ENCODE measurements around the gene EFCAB8. TPM values are rescaled to one million over a fixed set of nuclear protein-coding genes. Genes with fewer than 3 reads are reported as not detected.
"Not testable (repeated sequence)": the region's sequence is repeated elsewhere in the genome, so short reads cannot be mapped to it uniquely, and the experiment has no call there.

EFCAB8 gene
- total RNA-seq, 1 experiment from 2014 or later = not detected

GRCh38 chr20:32967961-32968457, 109.3 kb downstream of the EFCAB8 start:
- no peak for DNase-seq (ENCODE audit: extremely low read depth, low read depth)

DNA sequence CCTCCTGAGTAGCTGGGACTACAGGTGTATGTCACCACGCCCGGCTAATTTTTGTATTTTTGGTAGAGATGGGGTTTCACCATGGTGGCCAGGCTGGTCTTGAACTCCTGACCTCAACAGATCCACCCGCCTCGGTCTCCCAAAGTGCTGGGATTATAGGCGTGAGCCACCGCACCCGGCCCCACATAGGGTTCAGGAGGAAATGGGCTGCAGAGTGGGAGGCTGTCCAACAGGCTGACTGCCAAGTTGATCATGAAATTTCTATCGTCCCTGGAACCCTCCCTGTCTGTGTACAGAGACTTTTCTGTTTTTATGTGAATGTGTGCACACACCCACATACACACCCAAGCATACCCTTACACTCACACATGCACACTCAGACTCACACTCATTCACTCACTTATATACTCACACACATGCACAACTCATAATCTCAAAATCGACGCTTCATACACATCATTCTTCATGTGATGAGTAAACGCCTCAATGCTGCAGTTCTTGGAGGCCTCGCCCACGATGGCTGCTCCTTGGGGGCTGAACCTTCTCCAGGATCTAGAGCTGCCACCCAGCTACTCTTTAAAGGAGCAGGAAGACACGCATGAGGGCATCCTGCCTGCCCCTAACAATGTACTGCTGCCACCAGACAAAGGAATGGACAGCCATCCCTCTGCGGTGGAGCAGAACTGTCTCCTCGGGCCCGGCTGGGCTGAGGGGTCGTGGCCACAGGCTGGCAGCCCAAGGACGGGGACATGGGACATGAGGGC, 109.9 kb downstream of the EFCAB8 start:
- DNase-seq (ENCODE audit: extremely low read depth, low read depth) = no peak

- no peak for DNase-seq (ENCODE audit: extremely low read depth, low read depth)
Observed at GRCh38 chr20:32969356-32970114, 110.8 kb downstream of the EFCAB8 start.

- no peak for DNase-seq (ENCODE audit: extremely low read depth, low read depth)
Observed at GRCh38 chr20:32970115-32970972, 111.6 kb downstream of the EFCAB8 start.

- no peak for DNase-seq (ENCODE audit: extremely low read depth, low read depth)
Observed at GRCh38 chr20:32970973-32971300, 112.2 kb downstream of the EFCAB8 start.

- DNase-seq (ENCODE audit: extremely low read depth, low read depth) = no peak
Observed at GRCh38 chr20:32971703-32972161, 113.0 kb downstream of the EFCAB8 start.

DNA sequence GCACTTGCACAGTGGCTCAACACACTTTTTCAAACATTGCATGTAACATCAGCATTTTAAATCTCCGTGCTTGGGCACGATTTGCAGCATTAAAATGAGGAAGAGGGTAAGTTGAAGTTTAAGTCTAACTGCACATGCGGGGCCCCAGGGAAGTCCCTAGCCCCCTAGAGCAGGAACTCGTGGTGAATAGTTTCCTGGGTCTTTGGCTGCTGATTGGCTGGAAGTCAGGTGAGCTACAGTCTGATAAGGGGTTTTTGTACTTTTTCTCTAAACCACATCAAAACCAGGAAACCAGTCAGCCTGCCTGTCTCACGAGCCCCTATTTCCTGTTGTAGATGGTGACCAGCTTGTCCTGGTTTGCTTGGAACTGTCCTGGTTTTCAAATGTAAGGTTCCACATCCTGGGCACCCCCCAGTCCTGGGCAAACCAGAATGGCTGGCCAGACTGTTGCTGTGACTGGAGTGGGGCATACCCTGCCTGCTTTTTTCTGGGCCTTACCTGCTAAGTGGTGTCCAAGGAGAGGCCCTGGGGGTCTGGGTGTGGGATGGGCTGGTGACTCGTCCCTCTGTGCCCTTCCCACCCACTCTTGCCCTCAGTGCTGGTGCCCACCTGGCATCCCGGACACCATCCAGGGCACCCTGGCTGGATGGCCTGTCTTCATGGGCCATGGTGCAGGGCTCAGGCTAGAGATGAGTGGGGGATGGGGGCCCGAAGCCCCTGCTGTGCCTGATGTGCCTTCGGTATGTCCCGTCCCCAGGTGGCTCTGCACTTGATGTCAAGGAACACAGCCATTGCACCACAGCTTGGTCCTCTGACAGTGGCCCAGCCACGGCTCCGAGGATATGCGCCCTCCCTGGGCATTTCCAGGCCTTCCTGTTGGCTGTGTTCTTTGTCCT, 113.7 kb downstream of the EFCAB8 start:
- DNase-seq (ENCODE audit: extremely low read depth, low read depth) = no peak

DNA sequence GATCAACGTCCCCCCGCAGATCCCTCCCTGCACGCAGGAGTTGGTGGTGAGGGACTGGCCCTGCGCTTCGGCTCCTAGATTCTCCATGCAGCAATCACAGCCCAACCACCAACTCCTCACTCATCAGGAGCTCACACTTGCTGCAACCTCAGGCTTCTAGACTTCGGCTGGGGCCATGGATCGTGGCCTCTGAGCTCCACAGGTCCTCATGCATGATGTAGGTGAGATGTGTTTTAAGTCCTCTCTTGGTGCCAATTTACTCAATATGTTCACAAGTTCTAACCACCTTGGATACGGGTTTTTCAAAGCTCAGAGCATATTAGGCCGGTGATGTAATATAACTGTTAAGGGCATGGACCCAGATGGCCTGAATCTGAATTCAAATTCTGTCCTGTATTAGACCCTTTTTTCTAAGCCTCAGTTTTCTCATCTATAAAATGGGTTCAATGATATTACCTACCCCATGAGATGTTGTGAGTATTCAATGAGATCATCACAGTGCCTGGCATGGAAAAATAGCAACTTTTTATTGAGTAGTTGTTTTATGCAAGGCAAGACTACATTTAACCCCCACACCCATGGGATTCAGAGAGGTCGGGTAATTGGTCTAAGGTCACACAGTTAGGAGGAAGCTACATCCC, 114.5 kb downstream of the EFCAB8 start:
- no peak for DNase-seq (ENCODE audit: extremely low read depth, low read depth)

DNA sequence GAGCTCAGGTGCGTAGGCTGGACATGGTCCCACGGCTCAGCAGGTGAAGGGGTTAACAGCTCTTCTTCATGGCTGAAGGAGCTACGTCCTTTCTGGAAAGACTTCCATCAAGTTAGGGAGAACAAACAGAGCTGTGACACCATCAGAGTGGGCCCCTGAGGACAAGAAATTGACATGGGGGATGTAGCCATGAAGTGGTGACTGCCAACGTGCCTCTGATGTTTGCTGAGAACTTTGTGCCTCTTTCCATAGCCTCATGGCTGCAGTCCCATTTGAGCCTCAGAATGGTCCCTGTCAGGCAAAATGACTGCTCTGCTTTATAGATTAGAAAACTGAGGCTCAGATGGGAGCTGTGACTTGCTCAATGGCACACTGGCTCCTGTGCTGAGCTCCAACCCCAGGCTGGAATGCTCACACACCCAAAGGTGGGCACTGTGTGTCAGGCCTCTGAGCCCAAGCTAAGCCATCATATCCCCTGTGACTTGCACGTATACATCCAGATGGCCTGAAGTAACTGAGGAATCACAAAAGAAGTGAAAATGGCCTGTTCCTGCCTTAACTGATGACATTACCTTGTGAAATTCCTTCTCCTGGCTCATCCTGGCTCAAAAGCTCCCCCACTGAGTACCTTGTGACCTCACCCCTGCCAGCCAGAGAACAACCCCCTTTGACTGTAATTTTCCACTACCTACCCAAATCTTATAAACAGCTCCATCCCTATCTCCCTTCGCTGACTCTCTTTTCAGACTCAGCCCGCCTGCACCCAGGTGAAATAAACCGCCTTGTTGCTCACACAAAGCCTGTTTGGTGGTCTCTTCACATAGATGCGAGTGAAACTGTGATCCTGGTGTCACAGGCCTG, 115.7 kb downstream of the EFCAB8 start:
- DNase-seq (ENCODE audit: extremely low read depth, low read depth) = not testable (repeated sequence)

DNA sequence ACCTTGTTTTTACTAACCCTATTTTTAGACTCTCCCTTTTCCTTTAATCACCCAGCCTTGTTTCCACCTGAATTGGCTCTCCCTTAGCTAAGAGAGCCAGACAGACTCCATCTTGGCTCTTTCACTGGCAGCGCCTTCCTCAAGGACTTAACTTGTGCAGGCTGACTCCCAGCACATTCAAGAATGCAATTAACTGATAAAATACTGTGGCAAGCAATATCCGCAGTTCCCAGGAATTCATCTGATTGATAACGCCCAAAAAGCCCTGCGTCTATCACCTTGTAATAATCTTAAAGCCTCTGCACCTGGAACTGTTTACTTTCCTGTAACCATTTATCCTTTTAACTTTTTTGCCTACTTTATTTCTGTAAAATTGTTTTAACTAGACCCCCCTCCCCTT, 116.4 kb downstream of the EFCAB8 start:
- DNase-seq (ENCODE audit: extremely low read depth, low read depth) = not testable (repeated sequence)

GRCh38 chr20:32975698-32976674, 117.3 kb downstream of the EFCAB8 start:
- no peak for DNase-seq (ENCODE audit: extremely low read depth, low read depth)

GRCh38 chr20:32976746-32977145, 118.0 kb downstream of the EFCAB8 start:
- DNase-seq (ENCODE audit: extremely low read depth, low read depth) = no peak

DNA sequence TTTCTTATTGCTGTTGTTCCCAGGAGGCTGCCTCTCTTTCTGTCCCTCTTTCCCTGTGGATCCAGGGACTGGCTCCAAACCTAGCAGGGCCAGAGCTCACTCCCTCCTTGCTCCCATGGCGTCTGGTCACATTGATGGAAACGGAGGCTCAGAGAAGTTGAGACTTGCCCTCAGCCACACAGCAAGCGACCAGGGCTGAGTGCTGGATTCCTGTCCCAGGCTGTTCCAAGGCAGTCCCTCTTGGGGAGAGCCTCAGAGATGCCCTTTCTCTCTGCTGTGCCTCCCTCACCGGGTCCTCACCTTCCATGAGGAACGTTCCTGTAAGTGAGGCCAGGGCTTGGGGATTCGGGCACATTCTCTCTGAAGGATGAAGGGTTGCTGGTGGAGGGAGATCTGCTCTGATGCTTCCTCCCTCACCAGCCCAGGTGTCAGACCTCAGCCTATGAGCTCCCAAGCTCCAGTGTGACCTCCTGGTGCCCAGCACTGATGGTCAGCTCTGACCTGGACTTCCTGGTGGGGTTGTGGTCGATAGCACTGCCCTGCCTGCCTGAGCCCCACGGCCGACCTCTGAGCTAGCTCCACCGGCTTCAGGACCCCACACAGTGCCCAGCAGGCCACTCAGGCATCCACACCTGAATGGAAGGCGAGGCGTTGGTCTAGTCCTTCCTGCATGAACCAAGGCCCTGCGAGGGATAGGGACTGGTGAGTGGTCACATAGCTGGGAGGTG, 118.7 kb downstream of the EFCAB8 start:
- DNase-seq (ENCODE audit: extremely low read depth, low read depth) = no peak

DNA sequence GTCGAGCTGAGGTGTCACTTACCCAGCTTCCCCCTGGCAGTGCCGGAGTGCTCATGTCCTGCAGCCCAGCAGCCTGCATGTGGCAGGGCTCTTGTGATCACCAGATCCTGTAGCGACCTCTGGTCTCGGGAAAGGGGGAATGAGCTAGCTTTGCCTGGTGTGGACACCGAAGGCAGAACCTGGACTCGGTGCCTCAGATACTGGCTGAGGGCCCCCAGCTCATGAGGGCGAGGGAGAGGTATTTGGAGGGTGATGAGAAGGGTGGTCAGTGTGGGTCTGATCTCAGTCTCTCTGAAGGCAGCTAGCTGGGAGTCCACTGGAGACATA, 119.2 kb downstream of the EFCAB8 start:
- DNase-seq (ENCODE audit: extremely low read depth, low read depth) = no peak

GRCh38 chr20:32979201-32979998, 120.7 kb downstream of the EFCAB8 start:
- DNase-seq (ENCODE audit: extremely low read depth, low read depth) = no peak

Measured in NCI-H460 (cell line).